ENCODE measurements around the gene QPCTL. TPM values are rescaled to one million over a fixed set of nuclear protein-coding genes. Genes with fewer than 3 reads are reported as not detected.
A peak's percentile ranks its signal among the peaks of the same experiment; 100 is the strongest.

QPCTL gene
- total and polyA plus RNA-seq, 2 of the 13 experiments (the other 11 are each of a cell fraction or from before 2014, with no cell fraction given) = 16.0 to 19.1 TPM

DNA sequence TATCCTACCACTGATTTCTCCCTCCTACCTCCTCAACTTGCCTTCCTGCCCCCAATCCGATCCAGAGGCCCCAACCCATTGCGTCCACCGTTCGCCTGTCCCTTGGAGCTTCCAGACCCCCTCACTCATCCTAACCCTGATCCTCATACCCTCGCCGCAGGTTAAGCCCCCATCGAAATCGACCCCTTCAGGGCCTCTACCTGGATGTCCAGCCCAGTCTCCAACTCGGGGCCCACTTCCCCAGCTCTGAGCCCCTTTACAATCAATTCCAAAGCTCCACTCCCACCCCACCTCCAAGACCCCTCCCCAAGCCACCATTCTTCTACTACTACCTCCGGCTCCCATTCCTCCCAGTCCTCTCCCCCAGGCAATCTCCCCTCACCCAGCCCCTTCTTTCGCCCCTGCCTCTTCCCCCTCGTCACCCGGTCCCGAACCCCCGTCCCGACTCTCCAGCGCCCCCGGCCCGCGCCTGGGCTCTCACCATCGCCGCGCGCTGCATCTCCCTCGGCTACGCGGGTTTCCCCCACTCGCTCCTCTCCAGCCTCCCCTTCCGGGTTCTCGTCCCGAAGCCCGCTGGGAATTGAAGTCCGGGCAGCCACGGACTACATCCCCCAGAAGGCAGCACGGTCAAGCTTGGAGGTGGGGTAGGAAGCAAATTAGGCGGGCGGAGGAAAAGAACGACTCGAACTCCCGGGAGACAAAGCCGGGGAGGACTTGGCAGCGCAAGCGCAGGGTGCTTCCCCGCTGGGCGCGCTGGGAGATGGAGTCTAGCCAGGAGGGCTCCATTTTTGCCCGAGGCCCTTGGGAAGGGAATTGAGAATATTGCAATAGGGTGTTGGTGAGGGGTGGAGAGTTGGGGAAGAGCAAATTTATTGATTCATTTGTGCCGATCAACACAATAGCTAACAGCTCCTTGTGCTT is 38.2 kb downstream of the QPCTL start, which contains the start of gene FBXO46 (continued):
- TF ChIP-seq ZNF549 (CRISPR knock-in tag; IDR thresholded peaks at IDR 0.05) (no peak), RNF2 (conservative IDR thresholded peaks at IDR 0.05; ENCODE audit: low read depth) (no peak), SOX5 (CRISPR knock-in tag; IDR thresholded peaks at IDR 0.05; ENCODE audit: borderline replicate concordance) (no peak; the same call in 1 of the 2 replicates), ZNF557 (CRISPR knock-in tag; IDR thresholded peaks at IDR 0.05) (no peak), HCFC1 (IDR thresholded peaks at IDR 0.05; ENCODE audit: low read depth, low read length) (peak; percentile 97), ZNF101 (CRISPR knock-in tag; IDR thresholded peaks at IDR 0.05; ENCODE audit: borderline replicate concordance, low read depth) (no peak), SP1 (IDR thresholded peaks at IDR 0.05) (no peak), SP1 (CRISPR knock-in tag; IDR thresholded peaks at IDR 0.05) (no peak), ZNF441 (CRISPR knock-in tag; IDR thresholded peaks at IDR 0.05; ENCODE audit: borderline replicate concordance) (no peak), ZNF20 (CRISPR knock-in tag; IDR thresholded peaks at IDR 0.05) (no peak), ZNF773 (CRISPR knock-in tag; IDR thresholded peaks at IDR 0.05; ENCODE audit: borderline replicate concordance) (no peak), TCF12 (IDR thresholded peaks at IDR 0.05) (no peak), TCF12 (CRISPR knock-in tag; IDR thresholded peaks at IDR 0.05) (no peak), NFYC (CRISPR knock-in tag; IDR thresholded peaks at IDR 0.05) (no peak)
- TF ChIP-seq, protein P1, sequence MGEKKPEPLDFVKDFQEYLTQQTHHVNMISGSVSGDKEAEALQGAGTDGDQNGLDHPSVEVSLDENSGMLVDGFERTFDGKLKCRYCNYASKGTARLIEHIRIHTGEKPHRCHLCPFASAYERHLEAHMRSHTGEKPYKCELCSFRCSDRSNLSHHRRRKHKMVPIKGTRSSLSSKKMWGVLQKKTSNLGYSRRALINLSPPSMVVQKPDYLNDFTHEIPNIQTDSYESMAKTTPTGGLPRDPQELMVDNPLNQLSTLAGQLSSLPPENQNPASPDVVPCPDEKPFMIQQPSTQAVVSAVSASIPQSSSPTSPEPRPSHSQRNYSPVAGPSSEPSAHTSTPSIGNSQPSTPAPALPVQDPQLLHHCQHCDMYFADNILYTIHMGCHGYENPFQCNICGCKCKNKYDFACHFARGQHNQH (CRISPR knock-in tag; IDR thresholded peaks at IDR 0.05) = no peak
- TF ChIP-seq, protein P2, sequence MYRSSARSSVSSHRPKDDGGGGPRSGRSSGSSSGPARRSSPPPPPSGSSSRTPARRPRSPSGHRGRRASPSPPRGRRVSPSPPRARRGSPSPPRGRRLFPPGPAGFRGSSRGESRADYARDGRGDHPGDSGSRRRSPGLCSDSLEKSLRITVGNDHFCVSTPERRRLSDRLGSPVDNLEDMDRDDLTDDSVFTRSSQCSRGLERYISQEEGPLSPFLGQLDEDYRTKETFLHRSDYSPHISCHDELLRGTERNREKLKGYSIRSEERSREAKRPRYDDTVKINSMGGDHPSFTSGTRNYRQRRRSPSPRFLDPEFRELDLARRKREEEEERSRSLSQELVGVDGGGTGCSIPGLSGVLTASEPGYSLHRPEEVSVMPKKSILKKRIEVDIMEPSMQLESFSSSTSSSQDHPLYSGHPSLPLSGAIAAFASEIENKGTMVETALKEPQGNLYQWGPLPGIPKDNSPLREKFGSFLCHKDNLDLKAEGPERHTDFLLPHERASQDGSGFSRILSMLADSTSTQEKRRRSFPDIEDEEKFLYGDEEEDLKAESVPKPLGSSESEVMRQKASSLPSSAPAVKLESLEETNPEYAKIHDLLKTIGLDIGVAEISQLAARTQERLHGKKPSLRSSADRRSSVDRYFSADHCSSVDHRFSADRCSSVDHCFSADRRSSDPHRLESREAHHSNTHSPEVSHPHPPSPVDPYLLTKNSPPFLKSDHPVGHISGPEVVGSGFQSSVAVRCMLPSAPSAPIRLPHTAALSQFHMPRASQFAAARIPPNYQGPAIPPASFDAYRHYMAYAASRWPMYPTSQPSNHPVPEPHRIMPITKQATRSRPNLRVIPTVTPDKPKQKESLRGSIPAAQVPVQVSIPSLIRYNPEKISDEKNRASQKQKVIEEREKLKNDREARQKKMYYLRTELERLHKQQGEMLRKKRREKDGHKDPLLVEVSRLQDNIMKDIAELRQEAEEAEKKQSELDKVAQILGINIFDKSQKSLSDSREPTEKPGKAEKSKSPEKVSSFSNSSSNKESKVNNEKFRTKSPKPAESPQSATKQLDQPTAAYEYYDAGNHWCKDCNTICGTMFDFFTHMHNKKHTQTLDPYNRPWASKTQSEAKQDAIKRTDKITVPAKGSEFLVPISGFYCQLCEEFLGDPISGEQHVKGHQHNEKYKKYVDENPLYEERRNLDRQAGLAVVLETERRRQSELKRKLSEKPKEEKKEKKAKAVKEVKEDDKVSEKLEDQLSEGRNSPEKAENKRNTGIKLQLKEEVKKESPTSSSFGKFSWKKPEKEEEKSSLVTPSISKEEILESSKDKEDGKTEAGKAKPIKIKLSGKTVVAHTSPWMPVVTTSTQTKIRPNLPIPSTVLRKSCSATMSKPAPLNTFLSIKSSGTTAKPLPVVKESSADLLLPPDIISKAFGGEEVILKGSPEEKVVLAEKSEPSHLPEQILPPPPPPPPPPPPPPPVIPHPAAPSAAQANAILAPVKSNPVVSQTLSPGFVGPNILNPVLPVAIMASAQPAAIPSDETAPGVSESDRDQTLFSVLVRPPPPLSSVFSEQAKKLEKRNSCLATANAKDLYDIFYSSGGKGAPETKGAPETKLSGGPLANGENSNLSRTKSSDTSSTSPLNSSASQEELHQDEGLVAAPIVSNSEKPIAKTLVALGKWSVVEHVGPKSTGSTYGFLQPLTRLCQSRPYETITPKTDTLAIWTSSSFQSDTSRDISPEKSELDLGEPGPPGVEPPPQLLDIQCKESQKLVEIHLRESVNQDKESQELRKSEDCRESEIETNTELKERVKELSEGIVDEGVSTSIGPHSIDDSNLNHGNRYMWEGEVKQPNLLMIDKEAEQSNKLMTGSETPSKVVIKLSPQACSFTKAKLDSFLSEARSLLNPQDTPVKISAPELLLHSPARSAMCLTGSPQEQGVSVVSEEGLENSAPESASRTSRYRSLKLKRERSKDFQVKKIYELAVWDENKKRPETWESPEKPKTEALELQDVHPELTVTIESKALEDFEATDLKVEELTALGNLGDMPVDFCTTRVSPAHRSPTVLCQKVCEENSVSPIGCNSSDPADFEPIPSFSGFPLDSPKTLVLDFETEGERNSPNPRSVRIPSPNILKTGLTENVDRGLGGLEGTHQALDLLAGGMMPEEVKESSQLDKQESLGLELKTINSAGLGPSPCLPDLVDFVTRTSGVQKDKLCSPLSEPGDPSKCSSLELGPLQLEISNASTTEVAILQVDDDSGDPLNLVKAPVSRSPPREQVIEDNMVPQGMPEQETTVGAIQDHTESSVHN (CRISPR knock-in tag; IDR thresholded peaks at IDR 0.05) = no peak
- TF ChIP-seq, protein P3, sequence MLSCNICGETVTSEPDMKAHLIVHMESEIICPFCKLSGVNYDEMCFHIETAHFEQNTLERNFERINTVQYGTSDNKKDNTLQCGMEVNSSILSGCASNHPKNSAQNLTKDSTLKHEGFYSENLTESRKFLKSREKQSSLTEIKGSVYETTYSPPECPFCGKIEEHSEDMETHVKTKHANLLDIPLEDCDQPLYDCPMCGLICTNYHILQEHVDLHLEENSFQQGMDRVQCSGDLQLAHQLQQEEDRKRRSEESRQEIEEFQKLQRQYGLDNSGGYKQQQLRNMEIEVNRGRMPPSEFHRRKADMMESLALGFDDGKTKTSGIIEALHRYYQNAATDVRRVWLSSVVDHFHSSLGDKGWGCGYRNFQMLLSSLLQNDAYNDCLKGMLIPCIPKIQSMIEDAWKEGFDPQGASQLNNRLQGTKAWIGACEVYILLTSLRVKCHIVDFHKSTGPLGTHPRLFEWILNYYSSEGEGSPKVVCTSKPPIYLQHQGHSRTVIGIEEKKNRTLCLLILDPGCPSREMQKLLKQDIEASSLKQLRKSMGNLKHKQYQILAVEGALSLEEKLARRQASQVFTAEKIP (CRISPR knock-in tag; IDR thresholded peaks at IDR 0.05; ENCODE audit: borderline replicate concordance) = no peak
